Activated T-cell treated with anti-CD3 and anti-CD28 coated beads for 4 hours (primary cell): ENCODE measurements around the gene AEN.
"Not testable (repeated sequence)": the region's sequence is repeated elsewhere in the genome, so short reads cannot be mapped to it uniquely, and the experiment has no call there.

Experiments
- DNase-seq: peaks from one replicate; pipeline ENCODE4 v3.0.0-alpha.2; 2020

Gene AEN

DNA sequence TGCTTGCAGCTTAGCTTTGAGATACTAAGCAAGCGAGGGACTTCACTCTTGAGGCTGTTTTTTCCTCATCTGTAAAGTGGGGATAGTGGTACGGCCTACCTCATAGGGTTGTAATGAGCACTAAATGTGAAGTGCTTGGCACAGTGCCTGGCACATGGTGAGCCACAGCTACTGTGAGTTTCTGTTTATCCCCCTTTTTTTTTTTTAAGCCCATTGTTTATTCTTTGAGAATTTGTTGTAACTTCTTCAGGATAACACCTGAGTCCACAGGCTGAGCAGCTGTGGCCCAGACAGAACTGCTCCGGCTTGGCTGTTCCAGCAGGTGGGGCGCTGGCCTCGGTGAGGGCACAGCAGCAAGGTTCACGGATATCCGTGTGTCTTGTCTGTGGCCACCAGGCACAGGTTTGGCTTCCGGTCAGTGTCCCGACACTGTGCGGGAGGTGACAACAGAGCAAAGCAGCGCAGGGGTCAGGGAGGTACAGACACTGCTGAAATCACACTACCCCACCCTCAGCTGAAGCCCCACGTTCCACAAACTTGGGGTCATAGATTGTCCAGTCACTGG, 10.4 kb downstream of the AEN start:
- DNase-seq = no peak

DNA sequence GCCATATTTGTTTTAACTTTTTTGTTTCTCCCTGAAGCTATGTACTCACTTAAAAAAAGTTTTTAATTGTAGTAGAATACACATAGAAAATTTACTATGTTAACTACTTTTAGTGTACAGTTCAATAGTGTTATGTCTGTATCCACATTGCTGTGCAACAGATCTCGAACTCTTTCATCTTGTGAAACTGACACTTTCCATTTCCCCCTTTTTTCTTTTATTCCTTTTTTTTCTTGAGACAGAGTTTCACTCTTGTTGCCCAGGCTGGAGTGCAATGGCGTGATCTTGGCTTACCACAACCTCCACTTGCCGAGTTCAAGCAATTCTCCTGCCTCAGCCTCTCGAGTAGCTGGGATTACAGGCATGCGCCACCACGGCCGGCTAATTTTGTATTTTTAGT, 11.7 kb downstream of the AEN start:
- not testable (repeated sequence) for DNase-seq

DNA sequence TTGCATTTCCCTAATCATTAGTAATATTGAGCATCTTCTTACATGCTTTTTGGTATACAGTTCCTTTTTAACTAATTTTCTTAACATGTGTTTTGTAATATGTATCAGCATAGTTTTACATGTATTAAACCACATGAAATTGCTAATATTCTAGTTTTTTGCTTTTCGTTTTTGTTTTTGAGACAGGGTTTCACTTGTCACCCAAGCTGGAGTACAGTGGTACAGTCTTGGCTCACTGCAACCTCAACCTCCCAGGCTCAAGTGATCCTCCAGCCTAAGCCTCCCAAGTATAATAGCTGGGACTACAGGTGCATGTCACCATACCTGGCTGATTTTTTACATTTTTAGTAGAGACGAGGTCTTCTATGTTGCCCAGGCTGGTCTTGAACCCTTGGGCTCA, 13.3 kb downstream of the AEN start:
- DNase-seq = no peak

DNA sequence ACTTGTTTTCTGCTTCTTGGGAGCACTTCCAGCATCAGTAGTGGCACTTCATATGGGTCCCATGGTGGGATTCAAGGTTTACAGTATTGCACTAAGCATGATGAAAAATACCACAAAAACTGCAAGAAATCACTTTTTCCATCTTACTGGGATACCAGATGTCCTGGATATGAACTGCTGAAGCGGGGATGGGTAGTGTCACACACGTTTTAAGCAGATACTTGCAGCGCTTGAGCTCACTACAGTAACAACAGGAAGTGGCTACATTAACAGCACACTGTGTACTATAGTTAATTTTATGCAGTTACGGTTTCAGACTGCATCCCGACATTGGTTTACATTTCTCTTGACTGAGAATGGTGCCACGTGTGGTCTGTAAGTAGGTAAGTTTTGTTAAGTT, 14.2 kb downstream of the AEN start:
- no peak for DNase-seq

DNA sequence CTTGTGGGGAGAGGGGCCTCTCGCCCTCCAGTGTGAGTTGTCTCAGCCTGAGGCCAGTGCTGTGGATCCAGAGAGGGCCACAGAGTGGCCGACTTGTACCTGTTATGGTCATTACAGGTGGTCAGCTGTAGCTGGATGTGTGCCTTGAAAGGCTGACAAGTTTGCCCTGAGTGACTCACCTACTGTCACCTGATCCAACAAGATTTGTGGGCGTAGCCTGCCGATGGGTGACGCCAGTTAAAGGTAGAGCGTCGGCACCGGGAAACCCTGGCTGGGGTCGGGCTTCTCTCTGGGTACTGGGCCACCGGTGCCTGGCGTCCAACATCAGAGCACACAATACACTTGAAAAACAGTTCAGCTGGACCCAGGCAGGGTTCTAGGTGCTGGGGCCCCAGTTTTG, 14.9 kb downstream of the AEN start:
- peak; percentile 52 for DNase-seq

DNA sequence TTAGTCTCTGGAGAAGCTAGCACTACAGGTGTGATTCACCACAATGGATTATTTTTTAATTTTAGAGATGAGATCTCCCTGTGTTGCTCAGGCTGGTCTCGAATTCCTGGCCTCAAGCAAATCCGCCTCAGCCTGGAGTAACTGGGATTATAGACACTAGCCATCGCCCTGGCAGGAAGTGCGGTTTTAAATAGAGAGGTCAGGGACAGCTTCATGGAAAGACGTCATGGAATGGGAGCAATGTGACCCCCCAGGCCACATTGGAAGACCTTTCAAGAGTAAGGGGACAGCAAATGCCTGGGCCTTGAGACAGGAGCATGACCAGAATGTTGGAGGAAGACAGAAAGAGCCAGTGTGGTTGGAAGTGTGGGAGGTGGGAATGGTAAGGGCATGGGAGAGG, 15.5 kb downstream of the AEN start:
- DNase-seq = no peak

DNA sequence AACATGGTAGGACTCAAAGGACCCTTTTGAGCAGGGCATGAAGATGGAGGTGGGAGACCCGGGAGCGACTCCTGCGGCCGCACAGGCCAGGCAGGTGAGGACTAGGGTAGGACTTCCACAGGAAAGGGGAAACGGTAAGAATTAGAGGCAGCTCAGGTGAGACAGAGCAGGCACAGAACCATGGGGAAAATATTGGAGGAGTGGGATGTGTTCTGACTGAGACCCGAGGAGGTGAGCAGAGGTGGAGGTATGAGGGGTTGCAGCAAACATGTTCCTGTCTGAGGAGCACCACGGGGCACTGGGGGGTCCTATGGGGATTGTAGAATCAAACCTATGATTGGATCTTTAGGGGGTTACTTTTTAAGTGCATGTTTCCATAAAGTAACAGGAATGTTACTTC, 16.3 kb downstream of the AEN start:
- DNase-seq = no peak

DNA sequence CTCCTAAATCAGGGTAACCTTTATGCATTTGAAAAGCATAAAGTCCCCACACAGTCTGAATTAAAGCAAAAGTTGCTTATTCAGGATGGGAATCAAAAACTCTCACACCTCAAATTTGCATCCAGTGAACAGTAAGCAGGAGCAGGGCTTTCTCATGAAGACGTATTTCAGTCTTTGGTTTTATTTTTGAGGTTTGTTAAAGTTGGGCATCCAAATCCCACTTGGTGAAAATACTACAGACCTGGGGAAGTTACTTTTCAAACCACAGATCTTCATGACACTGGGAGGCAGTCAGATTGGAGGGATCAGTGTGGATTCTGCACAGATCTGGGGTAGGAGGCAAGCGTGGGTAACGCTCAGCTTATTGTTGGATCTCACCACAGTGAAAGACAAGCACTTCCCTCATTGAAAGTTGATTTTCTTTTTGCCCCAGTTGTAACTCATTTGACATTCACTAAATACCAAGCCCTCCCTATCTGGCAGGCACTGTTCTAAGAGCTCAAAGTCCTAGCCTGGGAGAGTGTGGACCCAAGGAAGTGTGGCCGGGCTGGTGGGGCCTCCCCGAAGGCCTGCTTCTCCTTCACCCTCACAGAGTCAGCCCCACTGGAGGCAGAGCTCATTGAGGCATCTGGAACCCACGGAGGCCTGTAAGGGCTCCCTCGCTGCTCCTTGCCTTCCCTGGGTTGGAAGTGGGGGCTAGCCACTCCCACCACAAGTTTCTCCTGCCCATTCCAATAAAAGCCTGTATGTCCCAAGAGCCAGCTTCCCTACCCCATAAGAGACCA, 16.9 kb downstream of the AEN start:
- DNase-seq = no peak

DNA sequence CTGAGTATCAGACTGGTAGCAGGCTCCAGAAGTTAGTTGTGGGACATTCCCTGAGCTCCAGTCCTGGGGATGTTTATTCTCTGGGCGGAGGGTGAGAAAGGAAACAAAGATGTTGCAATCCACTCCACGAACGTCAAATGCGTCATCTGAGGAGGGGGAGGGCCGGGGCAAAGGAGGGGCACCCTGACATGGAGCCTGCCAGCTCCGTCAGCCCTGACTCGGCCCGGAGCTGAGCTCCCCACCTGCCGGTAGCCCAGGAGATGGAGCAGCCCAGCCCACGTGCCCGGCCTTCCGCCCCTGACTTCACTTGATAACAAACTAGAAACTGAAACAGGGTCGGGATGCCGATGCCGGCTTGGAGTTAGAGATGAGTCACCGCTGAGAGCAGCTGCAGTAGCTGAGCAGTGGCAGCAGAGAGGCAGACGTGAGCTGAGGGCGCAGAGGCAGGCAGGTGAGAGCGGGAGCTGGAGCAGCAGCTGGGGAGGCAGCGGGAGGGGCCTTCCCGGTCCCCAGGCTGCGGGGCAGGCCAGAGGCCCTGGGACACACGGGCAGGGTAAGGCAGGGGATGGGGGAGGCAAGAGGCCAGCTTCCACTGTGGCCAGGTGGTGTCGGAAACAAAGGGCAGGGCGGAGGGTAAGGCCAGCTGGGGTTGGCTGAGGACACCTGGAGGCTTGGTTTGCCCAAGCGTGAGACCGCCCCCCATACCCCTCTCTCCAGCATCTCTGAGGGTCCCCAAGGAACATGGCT, 17.7 kb downstream of the AEN start, which contains the start of gene ISG20:
TSS of gene ISG20 (plus strand) at position 391 of the 747 bp plus-strand sequence. CDS start at position 742, 351 bp downstream.
- DNase-seq = peak; percentile 93

DNA sequence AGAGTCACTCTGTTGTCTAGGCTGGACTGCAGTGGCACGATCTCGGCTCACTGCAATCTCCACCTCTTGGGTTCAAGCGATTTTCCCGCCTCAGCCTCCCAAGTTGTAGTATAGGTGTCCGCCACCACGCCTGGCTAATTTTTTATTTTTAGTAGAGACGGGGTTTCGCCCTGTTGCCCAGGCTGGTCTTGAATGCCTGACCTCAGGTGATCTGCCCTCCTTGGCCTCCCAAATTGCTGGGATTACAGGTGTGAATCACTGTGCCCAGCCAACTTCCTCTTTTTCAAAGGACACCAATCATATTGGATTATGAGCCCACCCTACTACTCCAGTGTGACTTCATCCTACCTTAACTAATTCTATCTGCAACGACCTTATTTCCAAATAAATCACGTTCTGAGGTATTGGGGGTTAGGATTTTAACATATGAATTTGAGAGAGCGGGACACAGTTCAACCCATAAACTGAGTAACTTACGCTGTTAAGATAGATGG, 20.9 kb downstream of the AEN start:
- DNase-seq = no peak

DNA sequence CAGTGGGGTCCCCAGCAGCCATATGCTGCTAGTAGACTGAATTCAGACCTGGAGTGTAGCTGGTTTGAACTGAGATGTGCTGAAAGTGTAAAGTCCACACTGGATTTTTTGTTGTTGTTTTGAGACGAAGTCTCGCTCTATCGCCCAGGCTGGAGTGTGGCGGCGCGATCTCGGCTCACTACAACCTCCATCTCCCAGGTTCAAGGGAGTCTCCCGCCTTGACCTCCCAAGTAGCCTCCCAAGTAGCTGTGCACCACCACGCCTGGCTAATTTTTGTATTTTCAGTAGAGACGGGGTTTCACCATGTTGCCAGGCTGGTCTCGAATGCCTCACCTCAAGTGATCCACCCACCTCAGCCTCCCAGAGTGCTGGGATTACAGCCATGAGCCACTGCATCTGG, 21.4 kb downstream of the AEN start:
- DNase-seq = not testable (repeated sequence)

DNA sequence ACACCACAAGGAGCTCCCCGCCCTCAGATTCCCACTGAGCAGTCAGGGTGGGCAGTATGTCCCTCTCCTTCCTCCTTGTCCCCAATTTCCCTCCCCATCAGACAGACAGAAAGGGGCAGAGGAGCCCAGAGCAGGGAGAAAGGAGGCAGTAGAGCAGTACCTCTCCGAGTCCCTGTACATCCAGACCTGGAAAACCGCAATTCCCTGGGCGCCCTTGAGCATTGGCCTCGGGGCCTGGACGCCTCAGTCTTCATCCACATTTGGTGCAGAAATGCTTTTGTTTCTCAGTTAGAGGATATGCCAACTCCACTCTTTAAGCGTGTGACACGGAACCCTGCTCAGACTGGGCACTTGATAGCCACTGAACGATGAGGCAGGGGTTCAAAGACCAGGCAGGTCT, 23.6 kb downstream of the AEN start:
- no peak for DNase-seq

DNA sequence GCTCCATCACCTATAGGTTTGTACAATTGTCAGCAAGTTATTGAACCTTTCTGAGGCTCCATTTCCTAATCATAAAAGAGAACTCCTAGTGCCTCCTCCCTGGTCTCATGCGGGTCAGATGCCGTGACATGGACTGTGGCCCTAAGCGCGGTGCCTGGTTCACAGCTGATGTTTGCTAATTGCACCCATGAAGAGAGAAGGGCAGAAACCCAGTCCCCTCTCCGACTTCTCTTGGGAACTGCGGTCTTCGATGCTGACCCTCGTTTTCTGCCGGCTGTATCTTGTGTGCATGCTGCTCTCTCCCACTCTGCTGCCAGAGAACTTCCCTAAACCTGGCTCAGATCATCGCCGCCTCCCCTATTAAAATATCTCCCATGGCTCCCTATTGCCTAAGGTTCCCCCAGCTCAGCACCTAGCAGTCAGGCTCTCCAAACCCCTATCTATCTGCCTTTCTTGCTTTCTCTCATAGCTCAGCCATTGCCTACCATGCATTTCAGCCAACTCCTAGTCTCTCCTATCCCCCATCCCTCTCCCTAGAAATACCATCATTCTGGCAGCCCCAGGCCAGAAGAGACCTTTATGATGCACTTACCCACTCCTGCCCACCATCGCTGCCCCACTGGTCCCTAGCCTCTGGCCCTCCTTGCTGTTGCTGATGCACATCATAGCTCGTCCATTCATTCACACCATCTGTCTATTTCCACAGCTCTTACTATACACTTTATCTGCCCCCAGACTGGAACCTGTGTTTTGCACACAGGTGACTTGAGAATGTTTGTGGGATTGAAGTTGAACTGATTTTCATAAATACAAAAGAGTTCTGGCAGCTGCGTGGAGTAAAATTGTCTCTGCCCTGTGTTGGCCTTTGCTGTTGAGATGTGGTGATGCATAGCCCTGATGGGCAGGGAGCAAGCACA, 24.3 kb downstream of the AEN start:
- no peak for DNase-seq

DNA sequence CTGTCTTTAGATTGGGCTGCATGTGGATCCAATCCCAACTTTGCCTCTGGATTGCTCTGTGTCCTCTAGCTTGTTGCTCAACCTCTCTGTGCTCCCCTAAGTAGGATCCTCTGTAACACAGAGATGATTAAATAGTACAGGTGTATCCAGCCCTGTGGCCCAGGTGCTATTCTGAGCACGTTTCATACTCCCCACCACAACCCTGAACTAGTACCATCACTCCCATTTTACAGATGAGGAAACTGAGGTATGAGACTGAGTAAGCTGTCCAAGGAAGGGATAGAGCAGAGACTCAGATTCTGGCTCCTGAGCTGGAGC, 24.9 kb downstream of the AEN start:
- DNase-seq = no peak

DNA sequence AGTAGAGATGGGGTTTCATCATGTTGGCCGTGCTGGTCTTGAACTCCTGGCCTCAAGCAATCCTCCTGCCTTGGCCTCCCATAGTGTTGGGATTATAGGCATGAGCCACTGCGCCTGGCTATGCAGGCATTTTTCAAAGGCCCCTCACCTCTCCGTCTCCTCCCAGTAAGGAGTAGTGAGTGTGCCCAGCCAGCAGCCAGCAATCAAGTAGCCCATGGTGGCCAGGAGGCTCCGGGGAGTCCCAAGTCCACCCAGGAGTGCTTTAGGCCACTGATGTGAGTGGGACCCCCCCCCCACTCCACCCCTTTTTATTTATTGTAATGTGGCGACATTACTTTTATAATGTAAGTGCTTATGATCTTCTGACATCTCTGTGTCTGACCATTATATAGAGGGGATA, 25.8 kb downstream of the AEN start:
- no peak for DNase-seq

DNA sequence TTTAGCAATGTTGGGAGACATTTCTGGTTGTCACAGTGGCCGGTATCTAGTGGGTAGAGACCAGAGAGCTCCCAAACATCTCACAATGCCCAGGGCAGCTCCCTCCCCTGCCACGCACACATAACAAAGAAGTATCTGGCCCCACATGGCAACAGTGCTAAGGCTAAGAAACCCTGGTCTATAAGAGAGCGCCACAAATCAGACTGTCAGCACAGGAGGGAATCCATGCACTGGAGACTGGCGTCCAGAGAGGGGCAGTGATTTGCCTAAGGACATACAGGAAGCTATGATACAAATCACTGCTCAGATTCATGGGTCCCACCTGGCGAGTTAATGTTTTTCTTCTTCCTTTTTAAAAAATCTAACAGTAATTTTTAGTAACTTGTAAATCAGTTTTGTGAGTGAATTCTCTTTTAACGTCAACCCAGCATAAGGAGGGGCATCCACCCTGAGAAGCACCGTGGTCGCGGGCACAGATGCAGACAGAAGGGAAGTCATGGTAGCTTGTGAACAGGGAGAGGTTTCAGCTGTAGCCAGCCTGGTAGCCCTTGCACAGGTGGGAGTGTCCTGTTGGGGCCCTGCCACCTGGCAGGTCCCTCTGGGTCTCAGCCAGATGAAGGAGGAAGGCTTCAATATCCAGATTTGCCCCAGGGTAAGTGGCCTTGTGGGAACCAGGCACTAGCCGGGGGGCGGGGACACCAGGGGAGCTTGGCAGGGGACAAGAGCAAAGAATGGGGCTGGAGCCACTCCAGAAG, 26.4 kb downstream of the AEN start:
- no peak for DNase-seq

DNA sequence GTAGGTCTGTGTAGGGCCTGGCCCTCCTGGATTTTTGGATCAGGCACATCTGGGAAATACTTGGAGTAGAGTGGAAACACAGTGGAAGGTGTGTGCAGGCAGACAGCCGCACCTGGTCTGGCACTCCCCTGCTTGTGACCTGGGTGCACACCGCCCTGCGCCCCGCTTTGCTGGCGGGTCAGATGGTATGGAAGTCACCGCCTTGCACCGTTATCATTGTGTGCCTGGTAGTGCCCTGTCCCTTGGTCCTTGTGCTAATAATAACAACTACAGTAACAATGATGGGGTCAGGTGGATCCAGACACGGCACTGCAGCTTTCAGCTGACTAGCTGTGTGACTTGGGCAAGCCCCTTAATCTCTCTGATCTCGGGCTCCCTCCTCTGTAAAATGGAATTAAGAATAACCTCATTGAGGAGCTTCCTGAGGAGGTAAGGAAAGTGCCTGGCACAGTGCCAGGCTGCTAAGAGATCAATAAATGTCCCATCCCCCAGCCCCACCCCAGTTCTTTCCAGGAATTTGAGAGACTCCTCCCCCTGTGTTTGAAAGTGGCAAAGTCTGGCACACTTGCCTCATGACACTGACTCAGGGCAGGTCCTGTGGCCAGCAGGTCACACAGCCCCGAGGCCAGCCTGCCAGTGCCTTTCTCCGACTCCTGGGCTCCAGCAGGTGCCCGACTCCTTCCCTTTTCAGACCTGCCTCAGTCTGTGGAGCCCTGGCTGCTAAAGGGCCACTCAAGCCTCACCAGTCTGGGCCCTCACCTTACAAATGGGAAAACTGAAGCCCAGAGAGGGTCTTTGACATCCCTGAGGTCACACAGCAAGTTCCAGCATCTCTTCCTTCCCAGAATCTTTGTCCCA, 27.4 kb downstream of the AEN start:
- no peak for DNase-seq

DNA sequence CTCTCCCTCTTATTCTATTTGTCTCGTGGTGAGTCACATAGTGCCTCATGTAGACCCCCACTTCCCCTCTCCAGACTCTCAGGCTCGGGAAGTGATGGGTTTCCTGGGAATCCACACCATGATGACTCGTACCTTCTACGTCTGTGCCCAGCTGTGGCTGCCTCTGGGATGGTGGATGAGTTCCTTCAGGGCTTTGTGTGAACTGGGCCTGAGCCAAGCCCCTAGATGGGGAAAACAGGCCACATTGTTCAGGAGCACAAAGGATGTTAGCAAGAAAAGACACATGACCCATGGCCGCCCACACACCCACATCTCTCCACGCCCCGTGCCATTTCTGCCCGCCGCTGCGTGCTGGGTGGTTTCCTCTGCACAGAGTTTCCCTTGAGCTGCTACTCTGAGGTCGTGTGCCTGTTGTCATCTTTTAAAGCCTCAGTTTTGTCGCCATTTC, 28.2 kb downstream of the AEN start:
- DNase-seq = peak; percentile 69

DNA sequence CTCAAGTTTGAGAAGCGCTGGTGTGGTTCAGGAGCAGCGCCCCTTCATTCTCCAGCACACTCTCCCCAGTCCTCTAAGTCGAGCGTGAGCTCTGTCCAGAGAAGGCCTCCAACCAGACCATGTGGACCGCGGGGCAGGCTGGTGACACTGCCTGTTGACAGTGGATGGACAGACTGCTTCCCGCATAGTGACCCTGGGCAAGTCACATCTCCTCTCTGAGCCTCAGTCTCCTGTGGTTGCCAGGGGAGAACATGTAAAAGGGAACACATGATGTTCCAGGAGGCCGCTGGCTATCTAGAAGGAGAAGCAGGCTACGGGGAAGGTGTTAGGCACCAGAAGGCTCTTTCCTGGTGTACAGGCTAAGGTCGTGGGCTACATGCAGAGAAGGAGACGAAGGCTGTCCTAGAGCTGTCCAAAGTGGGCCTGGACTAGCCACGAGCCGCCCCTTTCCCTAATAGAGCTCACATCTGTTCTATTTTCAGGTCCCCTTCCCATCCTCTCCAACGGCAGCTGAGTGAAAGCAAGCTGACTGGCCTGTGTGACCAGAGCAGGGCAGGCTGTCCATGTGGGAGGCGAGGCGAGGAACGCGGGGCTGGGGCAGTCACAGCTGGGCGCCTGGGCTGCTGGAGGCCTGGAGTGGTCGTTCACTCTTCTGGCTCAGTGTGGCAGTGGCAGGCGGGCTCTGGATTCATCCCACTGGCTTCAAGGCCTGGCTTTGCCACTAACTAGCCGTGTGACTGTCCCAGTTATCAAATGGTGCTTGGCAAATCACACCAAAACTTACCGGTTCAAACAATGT, 28.8 kb downstream of the AEN start:
- no peak for DNase-seq

DNA sequence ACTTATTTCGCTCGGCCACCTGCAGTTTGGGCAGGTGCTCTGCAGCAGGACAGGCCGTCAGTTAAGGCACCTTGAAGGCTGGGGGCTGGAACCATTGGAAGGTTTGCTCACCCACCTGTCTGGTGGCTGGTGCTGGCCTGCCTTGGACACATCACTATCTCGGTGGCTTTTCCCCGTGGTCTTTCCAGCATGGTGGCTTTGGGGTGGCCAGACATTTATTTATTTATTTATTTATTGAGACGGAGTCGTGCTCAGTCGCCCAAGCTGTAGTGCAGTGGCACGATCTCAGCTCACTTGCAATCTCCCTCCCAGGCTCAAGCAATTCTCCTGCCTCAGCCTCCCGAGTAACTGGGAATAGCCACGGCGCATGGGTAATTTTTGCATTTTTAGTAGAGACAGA, 29.4 kb downstream of the AEN start:
- DNase-seq = no peak
